GM11168 (cell line): ENCODE data around the gene GP1BB.

Experiments used
- in situ Hi-C: fragments of 300-500 bp; cut with MboI; formaldehyde crosslinking; loops from one replicate; pipeline ENCODE4 v1.12.0; 2022; ENCODE audit warnings: low sequenced_read_pairs; ENCODE audit not compliant: unreplicated experiment

The GP1BB gene

GRCh38 chr22:19739448-19739895 lies 16.1 kb downstream of the GP1BB start:
- in situ Hi-C loops, result no loop called here

- in situ Hi-C loops, result no loop called here
Observed at GRCh38 chr22:19739911-19740449, 16.6 kb downstream of the GP1BB start.

GRCh38 chr22:19740586-19740985 lies 17.2 kb downstream of the GP1BB start:
- in situ Hi-C loops, result no loop called here

GRCh38 chr22:19741053-19741452 lies 17.7 kb downstream of the GP1BB start:
- in situ Hi-C loops, result no loop called here

GRCh38 chr22:19742160-19743066 lies 19.1 kb downstream of the GP1BB start:
- in situ Hi-C loops, result no loop called here

GRCh38 chr22:19743081-19743480 lies 19.7 kb downstream of the GP1BB start:
- in situ Hi-C loops, result no loop called here

- in situ Hi-C loops, result no loop called here
Observed at GRCh38 chr22:19743651-19744050, 20.3 kb downstream of the GP1BB start.

- in situ Hi-C loops, result no loop called here
Observed at GRCh38 chr22:19744350-19745006, 21.1 kb downstream of the GP1BB start.

- in situ Hi-C loops, result no loop called here
Observed at GRCh38 chr22:19745155-19746101, 22.1 kb downstream of the GP1BB start.

GRCh38 chr22:19746726-19747125 lies 23.4 kb downstream of the GP1BB start:
- in situ Hi-C loops, result no loop called here

GRCh38 chr22:19747551-19747950 lies 24.2 kb downstream of the GP1BB start:
- in situ Hi-C loops, result no loop called here

- in situ Hi-C loops, result no loop called here
Observed at GRCh38 chr22:19748139-19748538, 24.8 kb downstream of the GP1BB start.

- in situ Hi-C loops, result no loop called here
Observed at GRCh38 chr22:19748991-19749664, 25.8 kb downstream of the GP1BB start.

GRCh38 chr22:19749876-19750275 lies 26.5 kb downstream of the GP1BB start:
- in situ Hi-C loops, result no loop called here

- in situ Hi-C loops, result no loop called here
Observed at GRCh38 chr22:19750507-19751490, 27.5 kb downstream of the GP1BB start.

- in situ Hi-C loops, result no loop called here
Observed at GRCh38 chr22:19751497-19752245, 28.3 kb downstream of the GP1BB start.

GRCh38 chr22:19753090-19753842 lies 29.9 kb downstream of the GP1BB start:
- in situ Hi-C loops, result no loop called here
